GM19043 (cell line): ENCODE data around the gene ACAD10.
"Not testable (repeated sequence)": the region's sequence is repeated elsewhere in the genome, so short reads cannot be mapped to it uniquely, and the experiment has no call there.

Source experiments
- ATAC-seq: cut with Tn5 transposase; IDR thresholded peaks from one replicate; pipeline ENCODE4 v1.9.1; 2021; ENCODE audit warnings: low read depth; ENCODE audit not compliant: unreplicated experiment

The ACAD10 gene

GRCh38 chr12:111686574-111687105, 787 bp downstream of the ACAD10 start:
- no peak for ATAC-seq

GRCh38 chr12:111687255-111687654, 1.4 kb downstream of the ACAD10 start:
- no peak for ATAC-seq

GRCh38 chr12:111687952-111688351, 2.1 kb downstream of the ACAD10 start:
- ATAC-seq, result no peak

GRCh38 chr12:111691262-111691661, 5.4 kb downstream of the ACAD10 start:
- ATAC-seq, result no peak

- ATAC-seq, result no peak
These were observed 6.8 kb downstream of the ACAD10 start for GRCh38 chr12:111692575-111693210.

- ATAC-seq, result no peak
These were observed 8.0 kb downstream of the ACAD10 start for GRCh38 chr12:111693818-111694217.

- no peak for ATAC-seq
These were observed 14.1 kb downstream of the ACAD10 start for GRCh38 chr12:111699962-111700361.

GRCh38 chr12:111705672-111706071, 19.8 kb downstream of the ACAD10 start:
- ATAC-seq, result no peak

- ATAC-seq, result no peak
These were observed 20.3 kb downstream of the ACAD10 start for GRCh38 chr12:111706145-111706544.

GRCh38 chr12:111715279-111715678, 29.4 kb downstream of the ACAD10 start:
- no peak for ATAC-seq

- not testable (repeated sequence) for ATAC-seq
These were observed 33.5 kb downstream of the ACAD10 start for GRCh38 chr12:111719316-111719715.

GRCh38 chr12:111720457-111720856, 34.6 kb downstream of the ACAD10 start:
- no peak for ATAC-seq

GRCh38 chr12:111723646-111724360, 38.0 kb downstream of the ACAD10 start:
- ATAC-seq, result not testable (repeated sequence)

- ATAC-seq, result no peak
These were observed 42.9 kb downstream of the ACAD10 start for GRCh38 chr12:111728795-111729194.

GRCh38 chr12:111730420-111730819, 44.6 kb downstream of the ACAD10 start:
- ATAC-seq, result no peak

- no peak for ATAC-seq
These were observed 46.9 kb downstream of the ACAD10 start for GRCh38 chr12:111732786-111733185.

GRCh38 chr12:111733340-111733915, 47.6 kb downstream of the ACAD10 start:
- no peak for ATAC-seq

GRCh38 chr12:111739524-111739923, 53.7 kb downstream of the ACAD10 start:
- ATAC-seq, result not testable (repeated sequence)

GRCh38 chr12:111741235-111741812, 55.5 kb downstream of the ACAD10 start:
- ATAC-seq, result no peak

GRCh38 chr12:111745211-111745610, 59.4 kb downstream of the ACAD10 start:
- no peak for ATAC-seq

- no peak for ATAC-seq
These were observed 61.5 kb downstream of the ACAD10 start for GRCh38 chr12:111747333-111747732.
